ENCODE measurements around the gene IL1RAPL1. TPM values are rescaled to one million over a fixed set of nuclear protein-coding genes. Genes with fewer than 3 reads are reported as not detected.

Gene IL1RAPL1
- total and polyA plus RNA-seq, 2 donors (not counting 1 experiment from before 2014, with no cell fraction given): 0.25 to 2.8 TPM

DNA sequence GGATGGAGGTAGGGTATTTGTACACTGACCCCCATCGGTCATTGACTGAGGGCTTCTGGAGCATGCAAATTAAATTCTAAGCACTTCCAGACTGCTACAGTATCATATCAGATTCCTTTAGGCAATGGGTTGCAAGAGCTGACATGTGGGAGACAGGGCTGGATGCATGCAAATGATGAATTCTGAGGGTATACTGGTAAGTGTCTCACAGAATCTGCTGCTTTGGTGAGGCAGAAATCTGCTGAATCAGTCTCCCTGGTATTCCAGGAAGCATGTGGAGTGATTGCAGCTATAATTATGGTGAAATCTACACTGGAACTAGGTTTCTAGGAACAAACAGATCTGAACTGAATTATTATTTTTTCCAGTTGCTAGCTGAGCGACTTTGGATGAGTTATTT, 943.3 kb downstream of the IL1RAPL1 start:
- no peaks in the 10 kb centered on the region for H3K36me3 ChIP-seq (ENCODE audit: control insufficient read depth, insufficient read depth, low read length)
- no peaks in the 10 kb centered on the region for H3K9me3 ChIP-seq (ENCODE audit: control insufficient read depth, insufficient read depth, low read depth, low read length)
- H2AFZ ChIP-seq (ENCODE audit: low read length): no peak overlapping the region
- peak; percentile 51 to 57 for DNase-seq (ENCODE audit: low read depth in 2 of 2)
- H3K4me3 ChIP-seq (replicated peaks in 1 of 4; ENCODE audit: control extremely low read depth in 1 of 4, insufficient read depth in 1 of 4, low read depth in 3 of 4, low read length in 4 of 4): no peak overlapping the region
- TF ChIP-seq EZH2 (IDR thresholded peaks at IDR 0.05; ENCODE audit: low read length, missing control alignments): no peak
- TF ChIP-seq, protein P1, sequence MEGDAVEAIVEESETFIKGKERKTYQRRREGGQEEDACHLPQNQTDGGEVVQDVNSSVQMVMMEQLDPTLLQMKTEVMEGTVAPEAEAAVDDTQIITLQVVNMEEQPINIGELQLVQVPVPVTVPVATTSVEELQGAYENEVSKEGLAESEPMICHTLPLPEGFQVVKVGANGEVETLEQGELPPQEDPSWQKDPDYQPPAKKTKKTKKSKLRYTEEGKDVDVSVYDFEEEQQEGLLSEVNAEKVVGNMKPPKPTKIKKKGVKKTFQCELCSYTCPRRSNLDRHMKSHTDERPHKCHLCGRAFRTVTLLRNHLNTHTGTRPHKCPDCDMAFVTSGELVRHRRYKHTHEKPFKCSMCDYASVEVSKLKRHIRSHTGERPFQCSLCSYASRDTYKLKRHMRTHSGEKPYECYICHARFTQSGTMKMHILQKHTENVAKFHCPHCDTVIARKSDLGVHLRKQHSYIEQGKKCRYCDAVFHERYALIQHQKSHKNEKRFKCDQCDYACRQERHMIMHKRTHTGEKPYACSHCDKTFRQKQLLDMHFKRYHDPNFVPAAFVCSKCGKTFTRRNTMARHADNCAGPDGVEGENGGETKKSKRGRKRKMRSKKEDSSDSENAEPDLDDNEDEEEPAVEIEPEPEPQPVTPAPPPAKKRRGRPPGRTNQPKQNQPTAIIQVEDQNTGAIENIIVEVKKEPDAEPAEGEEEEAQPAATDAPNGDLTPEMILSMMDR (conservative IDR thresholded peaks at IDR 0.05 in 1 of 2, IDR thresholded peaks at IDR 0.05 in 1 of 2; ENCODE audit: low read depth in 1 of 2, low read length in 2 of 2): no peak
- no peak overlapping the region for H3K4me2 ChIP-seq (ENCODE audit: extremely low read depth, insufficient read depth, low read length)
- no peaks in the 10 kb centered on the region for H3K4me1 ChIP-seq (ENCODE audit: control insufficient read depth, extremely low read depth, insufficient read depth, low read length)
- no peaks in the 10 kb centered on the region for H3K79me2 ChIP-seq (ENCODE audit: control insufficient read depth, insufficient read depth, low read length)
- H4K20me1 ChIP-seq (ENCODE audit: control insufficient read depth, extremely low read depth, insufficient read depth, low read length): no peaks in the 10 kb centered on the region
- H3K9ac ChIP-seq (ENCODE audit: insufficient read depth, low read length): no peak overlapping the region
- no peaks in the 10 kb centered on the region for H3K27me3 ChIP-seq (ENCODE audit: control insufficient read depth, insufficient read depth, low read length)
- no peak overlapping the region for H3K27ac ChIP-seq (ENCODE audit: insufficient read depth, low read length)

DNA sequence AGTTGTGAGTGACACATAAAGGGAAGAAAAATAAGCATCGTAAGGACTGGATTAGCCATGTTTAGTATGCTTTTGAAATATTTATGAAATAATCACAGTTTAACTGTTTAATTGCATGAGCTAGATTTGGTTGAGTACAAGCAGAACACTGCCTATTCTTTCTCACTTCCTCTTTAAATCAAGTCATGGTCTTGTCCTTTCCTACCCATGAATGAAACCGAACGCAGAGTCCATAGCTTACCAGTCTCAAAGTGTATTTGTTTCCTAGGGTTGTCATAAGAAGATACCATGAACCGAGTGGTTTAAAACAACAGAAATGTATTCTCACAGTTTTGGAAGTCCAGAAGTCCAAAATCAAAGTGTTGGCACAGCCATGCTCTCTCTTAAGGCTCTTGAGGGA, 944.1 kb downstream of the IL1RAPL1 start:
- Histone ChIP-seq H3K4me2 (ENCODE audit: extremely low read depth, insufficient read depth, low read length) (no peak overlapping the region), H4K20me1 (ENCODE audit: control insufficient read depth, extremely low read depth, insufficient read depth, low read length) (no peaks in the 10 kb centered on the region), H3K27me3 (ENCODE audit: control insufficient read depth, insufficient read depth, low read length) (no peaks in the 10 kb centered on the region), H3K27ac (ENCODE audit: insufficient read depth, low read length) (no peak overlapping the region), H3K9ac (ENCODE audit: insufficient read depth, low read length) (no peak overlapping the region), H3K36me3 (ENCODE audit: control insufficient read depth, insufficient read depth, low read length) (no peaks in the 10 kb centered on the region), H3K9me3 (ENCODE audit: control insufficient read depth, insufficient read depth, low read depth, low read length) (no peaks in the 10 kb centered on the region), H2AFZ (ENCODE audit: low read length) (no peak overlapping the region), H3K79me2 (ENCODE audit: control insufficient read depth, insufficient read depth, low read length) (no peaks in the 10 kb centered on the region), H3K4me3 (replicated peaks in 1 of 4; ENCODE audit: control extremely low read depth in 1 of 4, insufficient read depth in 1 of 4, low read depth in 3 of 4, low read length in 4 of 4) (no peak overlapping the region), H3K4me1 (ENCODE audit: control insufficient read depth, extremely low read depth, insufficient read depth, low read length) (no peaks in the 10 kb centered on the region)
- DNase-seq (ENCODE audit: low read depth in 2 of 2): no peak
- no peak for TF ChIP-seq EZH2 (IDR thresholded peaks at IDR 0.05; ENCODE audit: low read length, missing control alignments)
- TF ChIP-seq, protein P1 (conservative IDR thresholded peaks at IDR 0.05 in 1 of 2, IDR thresholded peaks at IDR 0.05 in 1 of 2; ENCODE audit: low read depth in 1 of 2, low read length in 2 of 2): no peak

DNA sequence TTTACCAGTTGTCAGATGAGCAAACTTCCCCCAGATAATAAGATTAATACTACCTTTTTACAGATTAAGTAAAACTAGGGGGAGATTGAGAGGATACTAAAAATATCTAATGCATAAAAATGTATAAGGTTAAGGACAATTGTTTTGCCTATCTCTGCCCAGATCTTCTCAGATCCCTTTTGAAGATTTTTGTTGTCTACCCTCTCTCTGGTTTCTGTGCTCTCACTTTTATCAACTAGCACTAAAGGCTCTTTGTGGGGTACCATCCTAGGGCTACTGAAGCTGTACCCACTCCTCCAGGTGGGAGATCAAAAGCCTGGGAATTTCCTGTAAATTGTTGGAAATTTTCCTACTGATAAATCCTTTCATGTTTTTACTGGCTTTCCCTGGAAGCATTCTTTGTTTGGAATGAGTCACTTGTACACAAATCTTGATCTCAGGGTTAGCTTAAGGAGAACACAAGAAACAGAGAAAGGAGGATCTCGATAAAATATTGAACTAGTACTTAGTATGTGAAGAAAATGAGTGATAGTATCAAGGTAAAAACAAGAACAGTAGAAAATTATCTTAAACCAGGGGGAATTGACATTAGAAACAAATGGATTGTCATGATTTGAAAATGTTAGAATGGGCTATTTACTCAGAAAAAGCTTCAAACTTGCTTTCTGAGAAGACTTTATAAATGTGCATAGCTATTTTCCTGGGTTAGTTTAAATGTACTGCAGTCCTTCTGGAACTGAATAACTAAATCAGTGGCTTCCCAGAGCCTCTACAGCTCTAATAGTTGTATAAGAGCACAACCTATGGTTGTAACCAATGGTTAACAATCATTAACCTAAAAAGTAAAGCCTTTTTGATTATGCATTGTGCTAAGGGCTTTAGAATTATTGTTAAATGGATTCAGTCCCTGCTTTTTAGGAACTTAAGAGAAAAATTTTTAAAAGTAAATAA, 948.2 kb downstream of the IL1RAPL1 start:
- DNase-seq (ENCODE audit: low read depth in 2 of 2): peak; percentile 11 to 21
- H3K79me2 ChIP-seq (ENCODE audit: control insufficient read depth, insufficient read depth, low read length): no peaks in the 10 kb centered on the region
- no peak overlapping the region for H3K27ac ChIP-seq (ENCODE audit: insufficient read depth, low read length)
- no peaks in the 10 kb centered on the region for H3K4me1 ChIP-seq (ENCODE audit: control insufficient read depth, extremely low read depth, insufficient read depth, low read length)
- no peak overlapping the region for H3K4me2 ChIP-seq (ENCODE audit: extremely low read depth, insufficient read depth, low read length)
- H2AFZ ChIP-seq (ENCODE audit: low read length): no peak overlapping the region
- no peaks in the 10 kb centered on the region for H3K9me3 ChIP-seq (ENCODE audit: control insufficient read depth, insufficient read depth, low read depth, low read length)
- no peaks in the 10 kb centered on the region for H4K20me1 ChIP-seq (ENCODE audit: control insufficient read depth, extremely low read depth, insufficient read depth, low read length)
- TF ChIP-seq EZH2 (IDR thresholded peaks at IDR 0.05; ENCODE audit: low read length, missing control alignments): no peak
- TF ChIP-seq, protein P1 (conservative IDR thresholded peaks at IDR 0.05 in 1 of 2, IDR thresholded peaks at IDR 0.05 in 1 of 2; ENCODE audit: low read depth in 1 of 2, low read length in 2 of 2): no peak
- H3K4me3 ChIP-seq (replicated peaks in 1 of 4; ENCODE audit: control extremely low read depth in 1 of 4, insufficient read depth in 1 of 4, low read depth in 3 of 4, low read length in 4 of 4): no peak overlapping the region
- H3K36me3 ChIP-seq (ENCODE audit: control insufficient read depth, insufficient read depth, low read length): no peaks in the 10 kb centered on the region
- no peak overlapping the region for H3K9ac ChIP-seq (ENCODE audit: insufficient read depth, low read length)
- no peaks in the 10 kb centered on the region for H3K27me3 ChIP-seq (ENCODE audit: control insufficient read depth, insufficient read depth, low read length)

All from fibroblast of lung (primary cell).